Activated CD8-positive, alpha-beta memory T cell treated with anti-CD3 and anti-CD28 coated beads for 48 hours (primary cell): ENCODE results near the gene TMCO6.
A peak's percentile ranks its signal among the peaks of the same experiment; 100 is the strongest.
"Not testable (repeated sequence)": the region's sequence is repeated elsewhere in the genome, so short reads cannot be mapped to it uniquely, and the experiment has no call there.

ENCODE experiments used
- DNase-seq, 3 experiments: peaks; one replicate each; pipeline ENCODE4 v3.0.0-alpha.2; 2020; ENCODE audit warnings: low read depth in 2 of 3, low spot score in 2 of 3

The TMCO6 gene

DNA sequence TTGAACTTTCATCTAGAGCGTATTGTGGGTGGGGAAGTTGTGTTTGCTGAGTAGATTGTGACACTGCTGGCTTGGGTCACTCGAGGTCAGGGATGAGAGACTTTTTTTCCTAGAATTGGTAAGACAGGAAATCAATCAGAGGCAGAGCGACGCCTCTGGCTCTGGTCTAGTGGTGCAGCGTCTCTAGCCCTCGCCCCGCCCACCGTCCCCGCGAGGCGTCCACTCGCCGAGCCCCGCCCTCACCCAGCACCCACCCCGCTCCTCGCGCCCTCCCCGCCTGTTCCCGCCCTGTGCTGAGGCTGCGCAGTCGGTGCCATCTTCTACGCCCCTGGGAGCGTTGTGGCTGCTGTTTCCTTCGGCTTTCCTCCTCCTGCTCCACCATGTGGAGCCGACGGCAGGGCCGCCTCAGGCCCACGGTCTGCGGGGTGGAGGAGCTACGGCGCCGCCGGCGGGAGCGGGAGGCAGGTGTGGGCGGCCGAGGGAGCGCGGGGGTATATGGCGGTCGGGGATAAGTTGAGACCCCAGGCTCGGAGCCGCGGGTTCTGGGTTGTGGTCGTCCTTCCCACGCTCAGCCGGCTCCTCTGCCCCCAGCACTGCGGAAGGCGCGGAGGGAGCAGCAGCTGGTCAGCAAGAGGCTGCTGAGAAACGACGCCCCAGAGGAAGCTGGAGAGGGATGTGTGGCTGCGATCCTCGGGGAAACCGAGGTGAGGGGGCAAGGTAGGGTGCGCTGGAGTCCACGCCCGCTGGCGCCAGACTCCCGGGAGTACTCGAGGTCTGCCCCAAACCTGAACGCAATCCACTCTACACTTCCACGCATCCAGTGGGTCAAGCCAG, at the start of gene TMCO6:
TSS of gene TMCO6 (plus strand) at position 304 of the 834 bp plus-strand sequence. CDS start at position 381, 77 bp downstream.
- peak; percentile 93 to 97 (median 94) for DNase-seq

DNA sequence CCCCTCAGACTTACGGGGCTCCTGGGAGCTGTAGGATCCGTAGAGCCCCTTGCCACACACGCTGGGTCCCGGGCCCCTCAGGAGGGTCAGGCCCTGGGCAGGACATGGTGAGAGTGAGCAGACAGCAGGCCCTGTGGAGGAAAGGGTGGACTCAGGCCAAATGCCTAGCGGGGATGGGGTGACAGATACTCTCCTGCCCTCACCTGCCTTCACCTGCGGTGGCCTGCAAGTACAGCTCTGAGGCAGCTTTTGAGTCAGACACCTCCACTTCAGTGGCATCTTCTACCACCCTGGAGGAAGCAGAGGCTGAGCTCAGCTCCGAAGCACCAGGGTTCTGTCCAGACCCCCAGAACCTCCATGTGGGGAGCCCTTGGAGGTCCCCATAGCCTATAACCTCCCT, 48.4 kb upstream of the TMCO6 start:
- DNase-seq, result no peak

GRCh38 chr5:140591747-140592372, 47.4 kb upstream of the TMCO6 start:
- no peak for DNase-seq

GRCh38 chr5:140593070-140593469, 46.2 kb upstream of the TMCO6 start:
- DNase-seq, result not testable (repeated sequence)

DNA sequence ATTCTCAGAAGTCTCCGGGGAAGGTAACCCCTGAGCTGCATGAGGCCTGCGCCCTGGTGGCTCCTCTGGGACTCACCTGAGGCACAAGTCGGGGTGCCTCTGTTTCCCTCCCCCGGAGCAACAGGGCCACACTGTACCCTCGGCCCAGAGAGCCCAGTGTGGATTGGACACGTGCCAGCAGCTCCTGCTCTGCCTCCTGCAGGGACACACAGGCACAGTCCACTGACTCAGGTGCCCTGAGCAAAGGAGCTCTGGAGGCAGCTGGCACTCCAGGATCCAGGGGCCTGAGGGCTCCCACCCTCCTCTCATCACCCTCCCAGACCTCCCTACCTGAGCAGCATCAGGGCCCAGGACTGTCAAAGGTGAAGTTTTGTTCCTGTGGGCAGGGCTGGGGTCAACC, 45.1 kb upstream of the TMCO6 start:
- no peak for DNase-seq

GRCh38 chr5:140595538-140596300, 43.5 kb upstream of the TMCO6 start:
- DNase-seq, result no peak

GRCh38 chr5:140596321-140596741, 42.9 kb upstream of the TMCO6 start:
- no peak for DNase-seq

DNA sequence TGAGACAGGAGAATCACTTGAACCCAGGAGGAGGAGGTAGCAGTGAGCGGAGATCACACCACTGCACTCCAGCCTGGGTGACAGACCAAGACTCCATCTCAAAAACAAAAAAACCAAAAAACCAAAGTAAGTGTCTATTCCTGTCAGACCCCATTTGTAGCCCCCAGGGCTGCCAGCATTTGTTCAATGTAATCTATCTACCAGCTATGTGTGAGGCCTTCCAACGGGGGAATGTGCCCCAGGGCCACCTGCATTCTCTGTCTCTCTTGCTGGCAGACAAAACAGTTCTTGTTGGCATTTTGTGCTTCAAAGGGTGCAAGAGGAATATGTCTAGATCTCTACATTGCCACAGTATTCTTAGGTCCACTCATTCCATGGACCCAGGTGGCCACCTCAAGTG, 40.4 kb upstream of the TMCO6 start:
- DNase-seq, result no peak

GRCh38 chr5:140600096-140600495, 39.2 kb upstream of the TMCO6 start:
- no peak for DNase-seq

DNA sequence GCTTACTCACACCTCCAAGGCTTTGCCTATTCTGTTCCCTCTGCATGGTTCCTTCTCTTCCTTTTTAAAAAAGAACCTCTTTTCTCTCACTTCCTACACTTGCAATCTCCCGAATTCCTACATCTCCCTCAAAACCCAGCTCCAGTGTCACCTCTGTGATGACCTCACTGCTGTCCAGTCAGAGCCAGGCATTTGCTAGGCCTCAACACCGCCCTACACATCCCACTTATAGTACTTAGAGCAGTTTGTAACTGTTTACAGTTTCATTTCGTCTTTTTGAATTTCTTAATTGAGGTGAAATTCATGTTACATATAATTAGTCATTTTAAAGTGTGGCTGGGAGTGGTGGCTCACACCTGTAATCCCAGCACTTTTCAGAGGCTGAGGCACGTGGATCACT, 37.1 kb upstream of the TMCO6 start:
- DNase-seq, result no peak

GRCh38 chr5:140603446-140603698, 35.9 kb upstream of the TMCO6 start:
- DNase-seq, result not testable (repeated sequence)

DNA sequence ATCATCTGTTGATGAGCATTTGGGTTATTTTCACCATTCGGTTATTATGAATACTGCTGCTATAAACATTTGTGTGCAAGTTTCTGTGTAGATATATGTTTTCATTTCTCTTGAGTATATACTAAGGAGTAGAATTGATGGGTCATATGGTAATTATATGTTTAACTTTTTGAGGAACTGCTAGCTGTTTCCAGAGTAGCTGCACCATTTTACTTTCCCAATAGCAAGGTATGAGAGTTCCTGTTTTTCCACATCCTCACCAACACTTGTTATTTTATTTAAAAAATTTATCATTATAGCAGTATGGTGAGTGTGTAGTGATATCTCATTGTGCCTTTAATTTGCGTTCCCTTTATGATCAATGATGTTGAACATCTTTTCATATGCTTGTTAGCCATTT, 35.5 kb upstream of the TMCO6 start:
- DNase-seq, result no peak

DNA sequence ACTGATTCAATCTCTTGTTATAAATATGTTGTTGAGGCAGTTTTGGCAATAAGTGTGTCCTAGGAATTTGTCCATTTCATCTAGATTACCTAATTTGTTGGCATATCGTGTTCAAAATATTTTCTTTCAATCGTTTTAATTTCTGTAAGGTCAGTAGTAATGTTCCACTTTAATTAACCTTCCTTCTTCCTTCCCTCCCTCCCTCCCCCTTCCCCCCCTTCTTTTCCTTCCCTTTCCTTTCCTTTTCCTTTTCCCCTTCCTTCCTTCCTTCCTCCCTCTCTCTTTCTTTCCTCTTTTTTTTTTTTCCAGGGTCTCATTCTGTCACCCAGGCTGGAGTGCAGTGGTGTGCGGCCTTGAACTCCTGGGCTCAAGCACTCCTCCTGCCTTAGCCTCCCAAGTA, 33.4 kb upstream of the TMCO6 start:
- DNase-seq, result no peak

DNA sequence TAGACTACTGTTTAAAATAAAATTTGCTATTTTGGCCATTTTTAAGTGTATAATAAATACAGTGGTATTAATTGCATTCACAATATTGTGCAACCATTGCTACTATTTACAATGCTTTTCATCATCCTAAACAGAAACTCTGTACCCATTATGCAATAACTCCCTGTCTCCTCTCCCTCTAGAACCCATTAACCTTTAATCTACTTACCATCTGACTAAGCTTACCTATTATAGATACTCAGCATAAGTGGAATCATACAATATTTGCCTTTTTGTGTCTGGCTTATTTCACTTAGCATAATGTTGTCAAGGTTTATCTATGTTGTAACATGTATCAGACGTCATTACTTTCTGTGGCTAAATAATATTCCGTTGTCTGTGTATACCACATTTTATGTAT, 32.2 kb upstream of the TMCO6 start:
- no peak for DNase-seq

DNA sequence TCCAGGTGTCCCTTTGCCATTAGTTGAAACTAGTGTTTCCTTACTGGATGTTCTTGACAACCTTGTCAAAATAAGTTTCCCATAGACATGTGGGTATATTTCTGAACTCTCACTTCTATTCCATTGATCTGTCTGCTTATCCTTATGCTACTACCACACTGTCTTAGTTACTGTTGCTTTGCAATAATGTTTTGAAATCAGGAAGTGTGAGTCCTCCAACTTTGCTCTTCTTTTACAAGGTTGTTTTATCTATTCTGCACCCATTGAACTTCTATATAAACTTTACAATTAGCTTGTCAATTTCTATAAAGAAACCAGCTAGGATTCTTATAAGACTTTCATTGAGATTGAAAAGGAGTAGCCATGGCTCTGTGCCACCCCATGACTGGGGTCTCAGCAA, 30.5 kb upstream of the TMCO6 start:
- no peak for DNase-seq

DNA sequence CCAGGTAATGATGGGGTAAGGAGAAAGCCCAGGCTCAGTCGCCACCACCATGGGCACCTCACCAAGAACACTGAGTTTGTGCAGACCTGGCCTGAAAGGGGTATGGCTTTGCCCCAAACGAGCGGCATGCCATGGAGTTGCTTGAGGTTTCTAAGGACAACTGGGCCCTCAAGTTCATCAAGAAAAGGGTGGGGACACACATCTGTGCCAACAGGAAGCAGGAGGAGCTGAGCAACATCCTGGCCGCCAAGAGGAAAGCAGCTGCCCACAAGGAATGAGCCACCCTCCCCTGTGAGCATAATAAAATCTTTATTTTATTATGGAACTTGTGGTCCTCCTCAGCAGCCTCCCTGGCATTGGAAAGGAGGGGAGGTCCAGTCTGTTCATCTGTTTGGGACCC, 30.1 kb upstream of the TMCO6 start:
- DNase-seq, result no peak

DNA sequence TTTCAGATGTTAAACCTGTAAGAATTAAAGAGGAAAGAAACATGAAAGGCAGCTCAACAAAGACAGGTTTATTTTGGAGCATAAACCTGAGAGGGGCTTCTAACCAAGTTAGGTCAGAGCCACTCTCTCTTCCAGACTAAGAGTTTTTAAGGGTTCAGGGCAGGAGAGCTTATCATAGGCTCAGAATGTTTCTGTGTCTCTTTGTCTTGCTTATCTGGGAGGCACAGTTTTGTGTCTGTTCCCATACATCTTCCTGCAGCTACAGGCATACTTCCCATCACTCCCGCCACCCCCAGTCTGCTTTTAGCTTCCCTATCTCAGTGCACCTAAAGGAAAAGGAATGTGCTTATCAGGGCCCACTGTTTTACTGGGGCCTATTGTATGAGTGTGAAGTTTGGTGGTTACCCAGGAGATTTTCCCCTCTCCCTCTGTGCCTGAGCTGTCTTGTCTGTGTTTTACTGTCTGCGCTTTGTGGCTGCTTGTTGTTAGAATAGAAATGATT, 28.2 kb upstream of the TMCO6 start:
- no peak for DNase-seq

DNA sequence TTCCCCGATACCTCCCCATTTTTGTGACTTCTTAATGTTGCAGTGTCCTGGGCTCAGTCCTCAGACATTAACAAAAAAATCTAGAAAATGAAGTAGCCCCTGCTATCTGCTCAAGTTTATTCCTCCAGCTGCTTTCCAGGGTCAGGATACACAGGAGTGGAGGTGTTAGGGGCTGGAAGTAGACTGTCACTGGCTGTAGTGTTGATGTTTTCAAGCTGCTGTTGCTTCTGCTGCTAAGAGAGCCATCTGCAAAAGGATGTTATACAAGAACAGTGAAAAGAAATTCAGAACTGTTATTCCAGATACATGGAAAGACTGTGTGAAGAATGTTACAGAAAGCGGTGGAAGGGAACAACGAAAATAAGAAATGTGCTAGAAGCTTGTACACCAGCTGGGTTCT, 16.9 kb upstream of the TMCO6 start:
- no peak for DNase-seq

DNA sequence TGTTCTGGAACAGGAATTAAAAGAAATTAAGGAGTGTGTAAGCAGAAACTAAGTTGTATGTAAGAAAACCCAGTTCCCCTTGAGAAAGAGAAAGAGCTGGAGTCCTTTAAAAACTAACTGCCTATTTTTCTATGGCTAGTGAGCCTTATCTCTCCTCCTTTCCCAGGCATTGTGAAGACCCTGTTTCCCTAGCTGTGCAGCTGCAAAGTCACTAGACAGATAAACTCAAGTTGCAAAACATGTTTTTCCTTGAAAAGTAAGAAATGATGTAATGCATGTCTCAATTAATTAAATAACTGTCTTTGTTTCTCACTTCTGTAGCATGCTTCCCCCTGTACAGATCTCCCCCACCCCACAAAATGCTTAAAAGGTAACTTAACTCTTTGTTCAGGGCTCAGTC, 16.2 kb upstream of the TMCO6 start:
- DNase-seq, result not testable (repeated sequence)

GRCh38 chr5:140624886-140625285, 14.4 kb upstream of the TMCO6 start:
- DNase-seq, result not testable (repeated sequence)

- no peak for DNase-seq
Observed at GRCh38 chr5:140627972-140628371, 11.3 kb upstream of the TMCO6 start.

- DNase-seq, result no peak
Observed at GRCh38 chr5:140628711-140629110, 10.5 kb upstream of the TMCO6 start.
